Gastrocnemius medialis (tissue), 4 donors: ENCODE results near the gene C13orf46.

Source experiments
- POLR2A ChIP-seq, 2 donors: fragments of 450-650 bp; IDR thresholded peaks; one replicate each; pipeline ENCODE4 v1.6.1; 2017; ENCODE audit warnings: antibody characterized with exemption in 2 of 2, mild to moderate bottlenecking in 2 of 2, moderate library complexity in 2 of 2
- TF ChIP-seq, protein P1 (sequence below), 5 experiments: fragments of 450-650 bp in 3 of 5; fragments of 200-600 bp in 2 of 5; sonication (generic) in 2 of 5; IDR thresholded peaks in 4 of 5; conservative IDR thresholded peaks in 1 of 5; 1 replicate in 4 of 5; 2 replicates in 1 of 5; pipeline ENCODE4 v1.5.1; 2016 to 2019; ENCODE audit warnings: antibody characterized with exemption in 5 of 5, mild to moderate bottlenecking in 3 of 5, moderate library complexity in 3 of 5

DNA sequence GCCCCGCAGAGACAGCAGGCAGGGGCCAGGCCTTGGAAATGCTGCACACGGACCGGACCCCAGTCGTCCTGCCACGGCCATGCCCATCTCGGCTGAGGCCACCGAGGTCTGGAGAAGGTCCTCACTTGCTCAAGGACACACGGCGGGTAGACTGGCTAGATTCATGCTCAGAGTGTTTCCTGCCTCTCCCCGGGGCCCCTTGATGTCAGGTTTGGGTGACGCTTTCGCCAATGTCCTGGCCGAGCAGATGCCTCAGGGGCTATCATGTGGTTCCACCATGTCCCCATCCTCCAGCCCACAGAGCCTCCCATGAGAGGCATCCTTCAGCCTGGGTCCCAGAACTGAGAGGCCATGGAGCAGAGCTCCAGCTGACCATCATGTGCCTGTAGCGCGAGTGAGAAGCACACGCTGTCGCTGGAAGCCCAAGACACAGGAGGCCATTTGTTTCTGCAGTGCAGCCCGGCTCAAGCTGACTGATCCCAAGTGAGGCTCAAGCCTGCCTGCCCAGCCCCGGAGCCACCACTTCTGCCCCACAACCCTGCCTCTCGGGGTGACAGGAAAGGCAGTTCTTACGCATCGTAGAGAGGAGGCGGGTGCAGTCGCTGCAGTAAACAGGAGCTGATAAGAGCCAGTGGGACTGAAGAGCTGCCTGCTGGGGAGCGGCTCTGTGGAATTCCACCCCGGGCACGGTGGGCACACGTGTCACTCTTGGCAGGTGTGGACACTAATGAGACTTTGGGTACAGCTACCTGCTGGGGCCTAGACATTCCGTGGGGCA, 56.1 kb downstream of the C13orf46 start:
- TF ChIP-seq, protein P1, sequence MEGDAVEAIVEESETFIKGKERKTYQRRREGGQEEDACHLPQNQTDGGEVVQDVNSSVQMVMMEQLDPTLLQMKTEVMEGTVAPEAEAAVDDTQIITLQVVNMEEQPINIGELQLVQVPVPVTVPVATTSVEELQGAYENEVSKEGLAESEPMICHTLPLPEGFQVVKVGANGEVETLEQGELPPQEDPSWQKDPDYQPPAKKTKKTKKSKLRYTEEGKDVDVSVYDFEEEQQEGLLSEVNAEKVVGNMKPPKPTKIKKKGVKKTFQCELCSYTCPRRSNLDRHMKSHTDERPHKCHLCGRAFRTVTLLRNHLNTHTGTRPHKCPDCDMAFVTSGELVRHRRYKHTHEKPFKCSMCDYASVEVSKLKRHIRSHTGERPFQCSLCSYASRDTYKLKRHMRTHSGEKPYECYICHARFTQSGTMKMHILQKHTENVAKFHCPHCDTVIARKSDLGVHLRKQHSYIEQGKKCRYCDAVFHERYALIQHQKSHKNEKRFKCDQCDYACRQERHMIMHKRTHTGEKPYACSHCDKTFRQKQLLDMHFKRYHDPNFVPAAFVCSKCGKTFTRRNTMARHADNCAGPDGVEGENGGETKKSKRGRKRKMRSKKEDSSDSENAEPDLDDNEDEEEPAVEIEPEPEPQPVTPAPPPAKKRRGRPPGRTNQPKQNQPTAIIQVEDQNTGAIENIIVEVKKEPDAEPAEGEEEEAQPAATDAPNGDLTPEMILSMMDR (IDR thresholded peaks at IDR 0.05 in 4 of 5, conservative IDR thresholded peaks at IDR 0.05 in 1 of 5), result no peak
- TF ChIP-seq POLR2A (IDR thresholded peaks at IDR 0.05), result no peak
